A673 (cell line): ENCODE results near the gene CDKN2B. TPM values are rescaled to one million over a fixed set of nuclear protein-coding genes. Genes with fewer than 3 reads are reported as not detected.

Source experiments
- BruUV-seq: library from RNA; stranded (reverse); fragments of 400-500 nt; replicated peaks from 2 replicates; lab custom pipeline; 2021; lab: Mats Ljungman, UMichigan
- CTCF ChIA-PET: fragments of 300-600 bp; sonication (Branson Sonifier 250); formaldehyde crosslinking; loops from one replicate; lab custom pipeline; 2022; ENCODE audit warnings: antibody characterized with exemption; lab: Charles Lee
- POLR2A ChIA-PET: fragments of 300-600 bp; sonication (Branson Sonifier 250); formaldehyde crosslinking; loops from one replicate; lab custom pipeline; 2022; ENCODE audit warnings: antibody characterized with exemption; ENCODE audit not compliant: low non-redundant PET; lab: Charles Lee
- DNase-seq: peaks from one replicate; pipeline ENCODE4 v3.0.0-alpha.2; 2015; ENCODE audit warnings: low spot score
- H3K27ac ChIP-seq: fragments of 200-600 bp; sonication (generic); 2 replicates; pipeline ENCODE4 v1.5.1; 2016; ENCODE audit warnings: mixed run types, low read depth, mild to moderate bottlenecking, mixed read lengths, antibody characterized with exemption, low read length; ENCODE audit not compliant: poor library complexity, severe bottlenecking
- H3K27me3 ChIP-seq: fragments of 200-600 bp; sonication (generic); replicated peaks from 2 replicates; pipeline ENCODE4 v1.6.1; 2017; ENCODE audit warnings: mixed run types, low read depth, mild to moderate bottlenecking, mixed read lengths, antibody characterized with exemption, low read length; ENCODE audit not compliant: insufficient read depth, poor library complexity
- H3K36me3 ChIP-seq: fragments of 200-600 bp; sonication (generic); 2 replicates; pipeline ENCODE4 v1.6.1; 2016; ENCODE audit warnings: mixed run types, mild to moderate bottlenecking, mixed read lengths, antibody characterized with exemption, low read length; ENCODE audit not compliant: insufficient read depth, poor library complexity, severe bottlenecking
- H3K4me1 ChIP-seq: fragments of 200-600 bp; sonication (generic); 2 replicates; pipeline ENCODE4 v1.6.1; 2017; ENCODE audit warnings: mixed run types, mild to moderate bottlenecking, mixed read lengths, antibody characterized with exemption, low read length; ENCODE audit not compliant: insufficient read depth, poor library complexity, severe bottlenecking
- H3K4me3 ChIP-seq: fragments of 200-600 bp; sonication (generic); 2 replicates; pipeline ENCODE4 v1.5.1; 2016; ENCODE audit warnings: low read depth, mixed run types, mild to moderate bottlenecking, mixed read lengths, low read length; ENCODE audit not compliant: poor library complexity, severe bottlenecking
- H3K9me3 ChIP-seq: fragments of 200-600 bp; sonication (generic); 2 replicates; pipeline ENCODE4 v1.6.1; 2016; ENCODE audit warnings: mixed run types, low read depth, mild to moderate bottlenecking, mixed read lengths, antibody characterized with exemption, low read length; ENCODE audit not compliant: poor library complexity, severe bottlenecking
- CTCF ChIP-seq: fragments of 300-800, 200-600 bp; sonication (generic); conservative IDR thresholded peaks from 2 replicates; pipeline ENCODE4 v1.5.1; 2017; ENCODE audit warnings: low read depth, mild to moderate bottlenecking, antibody characterized with exemption, low read length, moderate library complexity, mixed read lengths
- EZH2 ChIP-seq: fragments of 200-600 bp; sonication (generic); IDR thresholded peaks from 2 replicates; pipeline ENCODE4 v1.6.1; 2017; ENCODE audit warnings: borderline replicate concordance, low read depth, mild to moderate bottlenecking, mixed read lengths, antibody characterized with exemption, low read length; ENCODE audit not compliant: poor library complexity, severe bottlenecking
- intact Hi-C: fragments of 100-400 bp; cut with micrococcal nuclease; formaldehyde crosslinking; loops from one replicate; pipeline ENCODE4 v1.10.0; 2022; ENCODE audit not compliant: unreplicated experiment
- total RNA-seq: library from RNA; stranded (reverse); gene quantifications from 2 replicates; pipeline ENCODE4 v1.2.3, GENCODE V29; 2021

CDKN2B gene
- total RNA-seq, 1 experiment from 2014 or later = not detected

GRCh38 chr9:22041775-22042174 lies 32.7 kb upstream of the CDKN2B start:
- no peak for TF ChIP-seq CTCF
- no peak for TF ChIP-seq EZH2
- POLR2A ChIA-PET = no interaction called here
- Histone ChIP-seq H3K4me1 (no peaks in the 10 kb centered on the region), H3K27ac (no peak overlapping the region), H3K4me3 (no peak overlapping the region), H3K36me3 (no peaks in the 10 kb centered on the region), H3K9me3 (no peaks in the 10 kb centered on the region), H3K27me3 (no peaks in the 10 kb centered on the region)
- CTCF ChIA-PET = no interaction called here
- no TSS peak for BruUV-seq
- DNase-seq = no peak
- intact Hi-C loops = no loop called here

GRCh38 chr9:22041344-22041743 lies 32.2 kb upstream of the CDKN2B start:
- CTCF ChIA-PET = no interaction called here
- no peak overlapping the region for H3K27ac ChIP-seq
- no peaks in the 10 kb centered on the region for H3K36me3 ChIP-seq
- intact Hi-C loops = no loop called here
- POLR2A ChIA-PET = no interaction called here
- no peaks in the 10 kb centered on the region for H3K9me3 ChIP-seq
- no peak overlapping the region for H3K4me3 ChIP-seq
- DNase-seq = no peak
- BruUV-seq = no TSS peak
- no peaks in the 10 kb centered on the region for H3K4me1 ChIP-seq
- TF ChIP-seq CTCF (no peak), EZH2 (no peak)
- no peaks in the 10 kb centered on the region for H3K27me3 ChIP-seq

- intact Hi-C loops = no loop called here
- ChIA-PET POLR2A (no interaction called here), CTCF (no interaction called here)
- Histone ChIP-seq H3K27me3 (no peaks in the 10 kb centered on the region), H3K4me3 (no peak overlapping the region), H3K27ac (no peak overlapping the region), H3K9me3 (no peaks in the 10 kb centered on the region), H3K36me3 (no peaks in the 10 kb centered on the region), H3K4me1 (no peaks in the 10 kb centered on the region)
- TF ChIP-seq CTCF (no peak), EZH2 (no peak)
- BruUV-seq = no TSS peak
- DNase-seq = no peak
Measured at GRCh38 chr9:22040760-22041159, 31.7 kb upstream of the CDKN2B start.
